Activated T-cell treated with anti-CD3 and anti-CD28 coated beads, Interleukin-2, amount 50 U/mL, for 48 hours (primary cell): ENCODE measurements around the gene NUDT8.
A peak's percentile ranks its signal among the peaks of the same experiment; 100 is the strongest.
"Not testable (repeated sequence)": the region's sequence is repeated elsewhere in the genome, so short reads cannot be mapped to it uniquely, and the experiment has no call there.

Source experiments
- DNase-seq, 2 experiments: peaks; one replicate each; pipeline ENCODE4 v3.0.0-alpha.2; 2020

NUDT8 gene

GRCh38 chr11:67641338-67642172 is 11.8 kb upstream of the NUDT8 start:
- no peak for DNase-seq

GRCh38 chr11:67640758-67641337 is 11.1 kb upstream of the NUDT8 start:
- DNase-seq: no peak

GRCh38 chr11:67640021-67640757 is 10.5 kb upstream of the NUDT8 start:
- peak; percentile 72 to 74 for DNase-seq

- no peak for DNase-seq
Measured at GRCh38 chr11:67639438-67639859, 9.7 kb upstream of the NUDT8 start, which contains the start of gene TBX10. Gene TBX10, minus strand, starts transcription at chr11:67639763. Its CDS starts 291 bp downstream, at chr11:67639472.

GRCh38 chr11:67638535-67639437 is 9.0 kb upstream of the NUDT8 start:
- DNase-seq: no peak

- DNase-seq: not testable (repeated sequence)
Measured at GRCh38 chr11:67637441-67637840, 7.7 kb upstream of the NUDT8 start.

GRCh38 chr11:67636962-67637361 is 7.2 kb upstream of the NUDT8 start:
- no peak for DNase-seq

- no peak for DNase-seq
Measured at GRCh38 chr11:67635231-67635521, 5.4 kb upstream of the NUDT8 start.

GRCh38 chr11:67634366-67635230 is 4.9 kb upstream of the NUDT8 start:
- no peak for DNase-seq

GRCh38 chr11:67633758-67634365 is 4.1 kb upstream of the NUDT8 start:
- DNase-seq: no peak

GRCh38 chr11:67632982-67633755 is 3.4 kb upstream of the NUDT8 start:
- DNase-seq: no peak

- DNase-seq: no peak
Measured at GRCh38 chr11:67632175-67632981, 2.6 kb upstream of the NUDT8 start.

GRCh38 chr11:67631853-67632174 is 2.1 kb upstream of the NUDT8 start:
- no peak for DNase-seq

GRCh38 chr11:67631411-67631810 is 1.7 kb upstream of the NUDT8 start:
- DNase-seq: no peak

- no peak for DNase-seq
Measured at GRCh38 chr11:67630943-67631331, 1.2 kb upstream of the NUDT8 start.

- peak; percentile 98 for DNase-seq
Measured at GRCh38 chr11:67630228-67630942, 648 bp upstream of the NUDT8 start.

- DNase-seq: no peak
Measured at GRCh38 chr11:67628710-67629385, 889 bp downstream of the NUDT8 start.

- DNase-seq: no peak
Measured at GRCh38 chr11:67627812-67628624, 1.7 kb downstream of the NUDT8 start.
